Central memory CD8-positive, alpha-beta T cell (primary cell): ENCODE results near the gene XXYLT1.

ENCODE experiments used
- ATAC-seq: fragments of 150-1000 bp; cut with Tn5 transposase; replicated peaks from 2 replicates; pipeline ENCODE4 v1.10.0; 2022; ENCODE audit warnings: mild to moderate bottlenecking, moderate FRiP score, moderate number of reproducible peaks; ENCODE audit not compliant: poor library complexity, severe bottlenecking; ENCODE audit errors: extremely low read depth
- DNase-seq, 2 donors: peaks; one replicate each; pipeline ENCODE4 v3.0.0; 2021; ENCODE audit warnings: low spot score in 2 of 2
- H3K27ac Mint-ChIP-seq: one replicate; pipeline ENCODE4 v1.8.0; 2022; ENCODE audit warnings: low read depth, mild to moderate bottlenecking, moderate library complexity, mixed read lengths
- H3K27me3 Mint-ChIP-seq: one replicate; pipeline ENCODE4 v1.8.0; 2022; ENCODE audit warnings: mixed read lengths
- H3K36me3 Mint-ChIP-seq: one replicate; pipeline ENCODE4 v1.8.0; 2022; ENCODE audit warnings: mild to moderate bottlenecking, moderate library complexity, mixed read lengths; ENCODE audit not compliant: insufficient read depth
- H3K4me1 Mint-ChIP-seq: one replicate; pipeline ENCODE4 v1.8.0; 2022; ENCODE audit warnings: mixed read lengths
- H3K4me3 Mint-ChIP-seq: one replicate; pipeline ENCODE4 v1.8.0; 2022; ENCODE audit warnings: mild to moderate bottlenecking, moderate library complexity, mixed read lengths
- H3K9me3 Mint-ChIP-seq: one replicate; pipeline ENCODE4 v1.8.0; 2022; ENCODE audit warnings: mixed read lengths

XXYLT1 gene

GRCh38 chr3:195035345-195036202 lies 235.4 kb downstream of the XXYLT1 start:
- Mint-ChIP-seq H3K36me3 (peaks cover 1% of the 10 kb centered on the region), H3K4me1 (no peaks in the 10 kb centered on the region), H3K9me3 (no peaks in the 10 kb centered on the region), H3K27ac (no peak overlapping the region), H3K27me3 (peaks cover 35% of the 10 kb centered on the region), H3K4me3 (no peak overlapping the region)
- no peak for ATAC-seq
- no peak for DNase-seq

- Mint-ChIP-seq H3K4me1 (no peaks in the 10 kb centered on the region), H3K27me3 (peaks cover 42% of the 10 kb centered on the region), H3K27ac (no peak overlapping the region), H3K36me3 (peaks cover under 1% of the 10 kb centered on the region), H3K9me3 (no peaks in the 10 kb centered on the region), H3K4me3 (no peak overlapping the region)
- no peak for DNase-seq
- no peak for ATAC-seq
Measured at GRCh38 chr3:195034541-195034940, 236.4 kb downstream of the XXYLT1 start.

GRCh38 chr3:195034101-195034500 lies 236.9 kb downstream of the XXYLT1 start:
- H3K4me3 Mint-ChIP-seq: no peak overlapping the region
- no peak overlapping the region for H3K27ac Mint-ChIP-seq
- no peak for ATAC-seq
- H3K36me3 Mint-ChIP-seq: no peaks in the 10 kb centered on the region
- no peaks in the 10 kb centered on the region for H3K9me3 Mint-ChIP-seq
- no peak for DNase-seq
- peaks cover 40% of the 10 kb centered on the region for H3K27me3 Mint-ChIP-seq
- H3K4me1 Mint-ChIP-seq: no peaks in the 10 kb centered on the region

GRCh38 chr3:195033531-195034091 lies 237.3 kb downstream of the XXYLT1 start:
- H3K4me3 Mint-ChIP-seq: no peak overlapping the region
- ATAC-seq: no peak

GRCh38 chr3:195032955-195033354 lies 238.0 kb downstream of the XXYLT1 start:
- H3K4me3 Mint-ChIP-seq: no peak overlapping the region
- H3K27me3 Mint-ChIP-seq: peaks cover 31% of the 10 kb centered on the region
- ATAC-seq: no peak
- no peak overlapping the region for H3K27ac Mint-ChIP-seq
- H3K4me1 Mint-ChIP-seq: no peaks in the 10 kb centered on the region
- H3K9me3 Mint-ChIP-seq: no peaks in the 10 kb centered on the region
- no peak for DNase-seq
- H3K36me3 Mint-ChIP-seq: no peaks in the 10 kb centered on the region

More at GRCh38 chr3:195033531-195034091, 237.3 kb downstream of the XXYLT1 start:
- no peaks in the 10 kb centered on the region for H3K4me1 Mint-ChIP-seq
- no peak overlapping the region for H3K27ac Mint-ChIP-seq
- no peaks in the 10 kb centered on the region for H3K36me3 Mint-ChIP-seq
- no peaks in the 10 kb centered on the region for H3K9me3 Mint-ChIP-seq
- peaks cover 38% of the 10 kb centered on the region for H3K27me3 Mint-ChIP-seq
- DNase-seq: no peak

GRCh38 chr3:195032106-195032759 lies 238.7 kb downstream of the XXYLT1 start:
- Mint-ChIP-seq H3K9me3 (no peaks in the 10 kb centered on the region), H3K27me3 (peaks cover 28% of the 10 kb centered on the region), H3K27ac (no peak overlapping the region), H3K4me1 (no peaks in the 10 kb centered on the region), H3K36me3 (no peaks in the 10 kb centered on the region), H3K4me3 (no peak overlapping the region)
- ATAC-seq: no peak
- no peak for DNase-seq

- H3K27ac Mint-ChIP-seq: no peak overlapping the region
- H3K36me3 Mint-ChIP-seq: no peaks in the 10 kb centered on the region
- no peaks in the 10 kb centered on the region for H3K9me3 Mint-ChIP-seq
- ATAC-seq: no peak
- peaks cover 28% of the 10 kb centered on the region for H3K27me3 Mint-ChIP-seq
- H3K4me1 Mint-ChIP-seq: no peaks in the 10 kb centered on the region
- no peak overlapping the region for H3K4me3 Mint-ChIP-seq
- DNase-seq: no peak
Measured at GRCh38 chr3:195031574-195032003, 239.4 kb downstream of the XXYLT1 start.

GRCh38 chr3:195030791-195031321 lies 240.1 kb downstream of the XXYLT1 start:
- H3K9me3 Mint-ChIP-seq: no peaks in the 10 kb centered on the region
- H3K4me1 Mint-ChIP-seq: no peaks in the 10 kb centered on the region
- H3K27ac Mint-ChIP-seq: no peak overlapping the region
- peaks cover 28% of the 10 kb centered on the region for H3K27me3 Mint-ChIP-seq
- DNase-seq (no peak), ATAC-seq (no peak)
- H3K4me3 Mint-ChIP-seq: no peak overlapping the region
- no peaks in the 10 kb centered on the region for H3K36me3 Mint-ChIP-seq

- no peak for ATAC-seq
- H3K27ac Mint-ChIP-seq: no peak overlapping the region
- H3K36me3 Mint-ChIP-seq: no peaks in the 10 kb centered on the region
- H3K27me3 Mint-ChIP-seq: peaks cover 34% of the 10 kb centered on the region
- DNase-seq: no peak
- H3K9me3 Mint-ChIP-seq: no peaks in the 10 kb centered on the region
- H3K4me1 Mint-ChIP-seq: no peaks in the 10 kb centered on the region
- H3K4me3 Mint-ChIP-seq: no peak overlapping the region
Measured at GRCh38 chr3:195028877-195029606, 241.9 kb downstream of the XXYLT1 start.

GRCh38 chr3:195025884-195026200 lies 245.1 kb downstream of the XXYLT1 start:
- peaks cover 41% of the 10 kb centered on the region for H3K27me3 Mint-ChIP-seq
- H3K4me1 Mint-ChIP-seq: no peaks in the 10 kb centered on the region
- no peak overlapping the region for H3K4me3 Mint-ChIP-seq
- H3K36me3 Mint-ChIP-seq: no peaks in the 10 kb centered on the region
- no peak overlapping the region for H3K27ac Mint-ChIP-seq
- H3K9me3 Mint-ChIP-seq: no peaks in the 10 kb centered on the region
- no peak for DNase-seq
- no peak for ATAC-seq

GRCh38 chr3:195025056-195025883 lies 245.7 kb downstream of the XXYLT1 start:
- no peak overlapping the region for H3K27ac Mint-ChIP-seq
- no peaks in the 10 kb centered on the region for H3K9me3 Mint-ChIP-seq
- no peak for DNase-seq
- H3K4me3 Mint-ChIP-seq: no peak overlapping the region
- H3K36me3 Mint-ChIP-seq: peaks cover 2% of the 10 kb centered on the region
- peaks cover 45% of the 10 kb centered on the region for H3K27me3 Mint-ChIP-seq
- ATAC-seq: no peak
- no peaks in the 10 kb centered on the region for H3K4me1 Mint-ChIP-seq

- ATAC-seq (no peak), DNase-seq (no peak)
- no peaks in the 10 kb centered on the region for H3K4me1 Mint-ChIP-seq
- H3K4me3 Mint-ChIP-seq: no peak overlapping the region
- H3K36me3 Mint-ChIP-seq: peaks cover 2% of the 10 kb centered on the region
- H3K27ac Mint-ChIP-seq: no peak overlapping the region
- H3K9me3 Mint-ChIP-seq: no peaks in the 10 kb centered on the region
- peaks cover 45% of the 10 kb centered on the region for H3K27me3 Mint-ChIP-seq
Measured at GRCh38 chr3:195023989-195024388, 247.0 kb downstream of the XXYLT1 start.
